T-helper 2 cell (primary cell): ENCODE results near the gene CCT3.

Experiments used
- DNase-seq, 5 experiments: peaks; one replicate each; pipeline versions ENCODE4 v3.0.0 to v3.0.0-alpha.2; 2012 to 2022

The CCT3 gene

GRCh38 chr1:156276966-156277381 is 61.1 kb downstream of the CCT3 start:
- no peak for DNase-seq

- no peak for DNase-seq
Measured at GRCh38 chr1:156276532-156276931, 61.6 kb downstream of the CCT3 start.

- no peak for DNase-seq
Measured at GRCh38 chr1:156270314-156270713, 67.8 kb downstream of the CCT3 start.

GRCh38 chr1:156268336-156268735 is 69.8 kb downstream of the CCT3 start:
- DNase-seq, result no peak

GRCh38 chr1:156266051-156266450 is 72.0 kb downstream of the CCT3 start:
- no peak for DNase-seq

GRCh38 chr1:156263288-156263655 is 74.8 kb downstream of the CCT3 start:
- no peak for DNase-seq

- DNase-seq, result no peak
Measured at GRCh38 chr1:156262461-156263287, 75.4 kb downstream of the CCT3 start.

- no peak for DNase-seq
Measured at GRCh38 chr1:156260896-156261295, 77.2 kb downstream of the CCT3 start.

GRCh38 chr1:156259805-156260204 is 78.3 kb downstream of the CCT3 start:
- no peak for DNase-seq
